Lung (tissue), 12 donors: ENCODE measurements around the gene SLC36A4. TPM values are rescaled to one million over a fixed set of nuclear protein-coding genes. Genes with fewer than 3 reads are reported as not detected.

ENCODE experiments used
- ATAC-seq: fragments of 200-7000 bp; cut with Tn5 transposase; one replicate; pipeline ENCODE4 v1.9.1; 2020; ENCODE audit warnings: moderate number of reproducible peaks; ENCODE audit not compliant: insufficient read depth, low FRiP score
- DNase-seq, 3 donors: peaks; one replicate each; pipeline ENCODE4 v3.0.0-alpha.2; 2013 to 2017
- H3K27ac ChIP-seq, 2 donors: one replicate each; pipeline ENCODE4 v1.5.1; 2013; ENCODE audit warnings: mild to moderate bottlenecking in 2 of 2, moderate library complexity in 2 of 2, control low read depth in 1 of 2, inconsistent platforms in 1 of 2, low read depth in 1 of 2, low read length in 1 of 2
- H3K27me3 ChIP-seq, 3 donors: one replicate each; pipeline ENCODE4 v1.5.1; 2013; ENCODE audit warnings: low read length in 2 of 3; ENCODE audit not compliant: control insufficient read depth in 3 of 3, insufficient read depth in 3 of 3
- H3K36me3 ChIP-seq, 4 donors: one replicate each; pipeline ENCODE4 v1.5.1; 2013; ENCODE audit warnings: low read length in 4 of 4, mild to moderate bottlenecking in 1 of 4, moderate library complexity in 1 of 4; ENCODE audit not compliant: control insufficient read depth in 4 of 4, insufficient read depth in 4 of 4
- H3K4me1 ChIP-seq, 5 donors: one replicate each; pipeline ENCODE4 v1.5.1; 2013; ENCODE audit warnings: low read length in 5 of 5, mild to moderate bottlenecking in 2 of 5, moderate library complexity in 1 of 5; ENCODE audit not compliant: control insufficient read depth in 5 of 5, insufficient read depth in 5 of 5
- H3K4me3 ChIP-seq: one replicate; pipeline ENCODE4 v1.5.1; 2013; ENCODE audit warnings: mild to moderate bottlenecking, control low read depth, moderate library complexity
- H3K9ac ChIP-seq, 2 donors: one replicate each; pipeline ENCODE4 v1.5.1; 2013; ENCODE audit warnings: low read length in 2 of 2, control low read depth in 1 of 2; ENCODE audit not compliant: insufficient read depth in 1 of 2
- H3K9me3 ChIP-seq, 4 donors: one replicate each; pipeline ENCODE4 v1.5.1; 2013; ENCODE audit warnings: low read length in 3 of 4, mild to moderate bottlenecking in 1 of 4, moderate library complexity in 1 of 4; ENCODE audit not compliant: control insufficient read depth in 4 of 4, insufficient read depth in 3 of 4
- WGBS, 2 donors: extraction: QIAGEN DNeasy Blood & Tissue Kit; methylation state at CpG; one replicate each; pipeline ENCODE4 v1.1.7; 2013; 5-methylcytosine and 5-hydroxymethylcytosine counted together
- polyA plus RNA-seq, 2 donors: library from polyadenylated mRNA; stranded (reverse); fragments of 200-250 nt; gene quantifications; one replicate each; pipeline ENCODE4 v1.2.1, GENCODE V29; 2013
- total RNA-seq, 2 donors: library from RNA; depleted of rRNA in 1 of 2; stranded (reverse); fragments of >200 nt in 1 of 2; gene quantifications; one replicate each; pipeline ENCODE4 v1.2.1, GENCODE V29; 2014 to 2021
- TF ChIP-seq, protein P1 (sequence below): IDR thresholded peaks from 2 replicates; pipeline ENCODE4 v1.5.1; 2012; ENCODE audit warnings: mild to moderate bottlenecking; ENCODE audit errors: control extremely low read depth, extremely low read depth
- donor health status: control.
- donor health status: control.
- donor health status: Bipolar disorder and iron deficiency.
- donor health status: healthy.
- donor health status: DM: yes; HTN: yes; CAD: no.

Gene SLC36A4
- total and polyA plus RNA-seq, 4 donors: 4.7 to 22.1 (median 17.0) TPM

DNA sequence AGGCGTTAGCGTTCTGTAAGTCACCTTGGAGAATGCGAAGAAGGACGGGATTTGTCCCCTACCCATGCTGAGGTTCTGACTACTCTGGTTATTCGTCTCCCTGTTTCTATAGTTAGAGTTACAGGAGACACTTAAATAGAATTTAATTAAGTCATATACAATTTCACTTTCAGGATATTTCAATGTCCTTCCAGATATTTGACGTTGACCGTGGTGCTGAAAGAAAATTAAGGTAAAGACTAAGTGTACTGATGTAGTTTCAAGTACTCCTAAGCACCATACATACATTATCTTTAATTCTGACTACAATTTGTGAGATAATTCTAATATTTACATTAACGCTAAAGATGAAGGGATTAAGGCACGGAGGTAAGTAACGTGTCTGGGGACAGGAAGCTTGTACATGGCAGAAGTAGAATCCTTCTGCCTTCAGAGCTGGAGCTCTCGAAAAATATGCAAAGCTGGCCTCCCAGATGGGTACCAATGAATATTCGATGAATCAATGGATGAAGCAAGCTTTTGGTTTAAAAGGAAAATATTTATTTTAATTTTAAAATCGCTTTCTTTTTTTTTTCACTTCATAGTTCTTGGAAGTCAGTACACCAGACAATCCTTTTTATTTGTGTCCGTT, 539 bp upstream of the SLC36A4 start:
- peak overlapping the region; percentile 57 to 93 for H3K9ac ChIP-seq
- ATAC-seq: no peak
- TF ChIP-seq, protein P1, sequence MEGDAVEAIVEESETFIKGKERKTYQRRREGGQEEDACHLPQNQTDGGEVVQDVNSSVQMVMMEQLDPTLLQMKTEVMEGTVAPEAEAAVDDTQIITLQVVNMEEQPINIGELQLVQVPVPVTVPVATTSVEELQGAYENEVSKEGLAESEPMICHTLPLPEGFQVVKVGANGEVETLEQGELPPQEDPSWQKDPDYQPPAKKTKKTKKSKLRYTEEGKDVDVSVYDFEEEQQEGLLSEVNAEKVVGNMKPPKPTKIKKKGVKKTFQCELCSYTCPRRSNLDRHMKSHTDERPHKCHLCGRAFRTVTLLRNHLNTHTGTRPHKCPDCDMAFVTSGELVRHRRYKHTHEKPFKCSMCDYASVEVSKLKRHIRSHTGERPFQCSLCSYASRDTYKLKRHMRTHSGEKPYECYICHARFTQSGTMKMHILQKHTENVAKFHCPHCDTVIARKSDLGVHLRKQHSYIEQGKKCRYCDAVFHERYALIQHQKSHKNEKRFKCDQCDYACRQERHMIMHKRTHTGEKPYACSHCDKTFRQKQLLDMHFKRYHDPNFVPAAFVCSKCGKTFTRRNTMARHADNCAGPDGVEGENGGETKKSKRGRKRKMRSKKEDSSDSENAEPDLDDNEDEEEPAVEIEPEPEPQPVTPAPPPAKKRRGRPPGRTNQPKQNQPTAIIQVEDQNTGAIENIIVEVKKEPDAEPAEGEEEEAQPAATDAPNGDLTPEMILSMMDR: no peak
- peak in 2 of 3 donors; percentile 61 to 67 for DNase-seq
- H3K27ac ChIP-seq: peak overlapping the region; percentile 97 to 98
- H3K4me3 ChIP-seq: peak overlapping the region; percentile 79
- 15 to 19% methylated on average over 14 of the region's 14 CpGs for WGBS, 2 donors
- H3K4me1 ChIP-seq: peaks cover 0 to 6% (median 0%) of the 10 kb centered on the region in 5 donors
- H3K9me3 ChIP-seq: no peaks in the 10 kb centered on the region
- H3K36me3 ChIP-seq: no peaks in the 10 kb centered on the region
- H3K27me3 ChIP-seq: no peaks in the 10 kb centered on the region

DNA sequence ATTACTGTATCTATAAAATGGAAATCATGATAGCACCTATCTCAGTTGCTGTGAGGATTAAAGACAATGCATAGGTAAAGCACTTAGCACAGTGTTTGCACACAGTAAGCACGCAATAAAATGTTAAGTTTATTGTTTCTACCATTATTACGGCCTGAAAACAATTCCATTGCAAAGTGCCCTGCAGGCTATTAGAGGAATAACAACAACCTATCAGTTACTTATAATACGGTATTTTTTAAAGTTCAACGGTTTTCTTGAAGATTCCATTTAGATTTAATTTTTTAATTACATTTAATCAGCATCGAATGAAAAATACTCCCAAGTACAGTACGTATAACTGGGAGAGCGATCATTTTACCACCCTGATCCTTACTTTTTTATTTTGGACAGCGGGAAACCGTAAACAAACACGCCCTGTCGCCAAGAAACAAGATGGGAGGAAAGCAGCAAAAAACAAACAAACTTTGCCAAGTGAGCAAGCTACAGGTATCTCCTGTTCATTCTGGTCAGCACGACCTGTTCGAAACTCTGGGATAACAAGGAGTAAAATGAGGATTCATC, 893 bp downstream of the SLC36A4 start:
- ATAC-seq: no peak
- Histone ChIP-seq H3K36me3 (no peaks in the 10 kb centered on the region), H3K9ac (peak overlapping the region; percentile 89 to 93), H3K4me1 (peaks cover 0 to 6% (median 0%) of the 10 kb centered on the region in 5 donors), H3K27me3 (no peaks in the 10 kb centered on the region), H3K27ac (peak overlapping the region; percentile 97 to 98), H3K9me3 (no peaks in the 10 kb centered on the region), H3K4me3 (peak overlapping the region; percentile 39)
- TF ChIP-seq, protein P1: no peak
- no peak for DNase-seq
- WGBS, 2 donors: 9 to 15% methylated on average over 13 of the region's 13 CpGs

DNA sequence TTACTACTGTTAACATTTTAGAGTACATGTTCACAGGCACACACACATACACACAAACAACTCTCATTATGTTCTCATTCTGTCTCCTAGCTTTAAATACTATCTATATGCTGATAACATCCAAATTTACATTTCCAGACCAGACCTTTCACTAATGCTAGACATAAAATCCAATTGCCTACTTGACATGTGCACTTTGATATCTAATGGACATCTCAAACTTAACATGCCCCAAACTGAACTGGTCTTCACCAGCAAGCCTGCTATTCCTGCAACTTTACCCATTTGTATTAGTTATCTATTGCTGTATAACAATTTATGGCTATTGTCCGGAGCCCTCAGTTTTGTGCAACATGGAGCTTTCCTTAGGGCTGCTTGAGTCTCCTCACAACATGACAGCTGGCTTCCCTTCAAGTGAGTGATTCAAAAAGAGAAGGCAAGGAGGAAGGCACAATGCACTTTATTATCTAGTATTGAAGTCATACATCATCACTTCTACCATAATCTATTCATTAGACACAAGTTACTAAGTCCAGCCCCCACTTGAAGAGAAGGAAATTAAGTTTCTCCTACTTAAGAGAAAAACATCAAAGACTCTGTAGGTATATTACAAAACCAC, 3.0 kb downstream of the SLC36A4 start:
- TF ChIP-seq, protein P1: no peak
- no peaks in the 10 kb centered on the region for H3K9me3 ChIP-seq
- 79 to 92% methylated on average over 1 of the region's 1 CpG for WGBS, 2 donors
- H3K36me3 ChIP-seq: peaks cover 0 to 4% (median 0%) of the 10 kb centered on the region in 4 donors
- H3K4me3 ChIP-seq: no peak overlapping the region
- H3K9ac ChIP-seq: no peak overlapping the region
- DNase-seq: no peak
- no peak for ATAC-seq
- no peaks in the 10 kb centered on the region for H3K27me3 ChIP-seq
- H3K4me1 ChIP-seq: peaks cover 0 to 6% (median 0%) of the 10 kb centered on the region in 5 donors
- no peak overlapping the region for H3K27ac ChIP-seq
